SK-N-SH (cell line): ENCODE measurements around the gene DNAL4.

Source experiments
- ELF1 ChIP-seq: IDR thresholded peaks from 2 replicates; pipeline ENCODE4 v1.4.0; 2012
- FOXM1 ChIP-seq: IDR thresholded peaks from 2 replicates; pipeline ENCODE4 v1.4.0; 2012; ENCODE audit warnings: low read depth, mild to moderate bottlenecking
- MXI1 ChIP-seq: IDR thresholded peaks from 2 replicates; pipeline ENCODE4 v1.6.1; 2012; ENCODE audit warnings: mild to moderate bottlenecking, low read depth, low read length, improper control_type of control experiment
- TAF1 ChIP-seq: IDR thresholded peaks from 2 replicates; pipeline ENCODE4 v1.6.1; 2012; ENCODE audit warnings: low read depth, mild to moderate bottlenecking, low read length, moderate library complexity, borderline replicate concordance
- YY1 ChIP-seq: IDR thresholded peaks from 2 replicates; pipeline ENCODE4 v1.4.0; 2012; ENCODE audit warnings: low read depth, mild to moderate bottlenecking
- TF ChIP-seq, protein P1 (sequence below): fragments of 200-600 bp; sonication (generic); IDR thresholded peaks from 2 replicates; pipeline ENCODE4 v1.6.1; 2017; ENCODE audit warnings: antibody characterized with exemption, mild to moderate bottlenecking, moderate library complexity
- TF ChIP-seq, protein P2 (sequence below): IDR thresholded peaks from 2 replicates; pipeline ENCODE4 v1.4.0; 2012; ENCODE audit warnings: low read depth, borderline replicate concordance

DNA sequence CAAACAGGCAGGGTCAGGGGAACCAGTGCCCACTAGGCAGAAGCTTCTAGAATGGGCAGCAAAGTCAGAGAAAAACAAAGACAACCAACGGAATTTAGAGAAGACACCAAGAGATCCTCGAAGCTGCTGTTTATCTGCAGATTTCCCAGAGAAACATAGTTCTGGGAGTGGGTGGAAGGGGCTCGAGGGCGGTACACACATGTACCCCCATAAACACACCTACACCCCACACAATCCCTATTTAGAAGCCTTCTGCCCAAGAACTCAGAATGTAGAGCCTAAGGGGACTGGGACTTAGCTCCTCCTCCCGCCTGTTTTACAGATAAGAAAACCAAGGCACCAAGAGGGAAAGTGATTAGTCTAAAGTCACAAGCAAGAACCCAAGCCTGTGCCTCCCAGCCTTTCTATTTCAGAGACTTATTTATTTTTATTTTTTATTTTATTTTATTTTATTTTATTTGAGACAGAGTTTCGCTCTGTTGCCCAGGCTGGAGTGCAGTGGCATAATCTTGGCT lies 43.5 kb upstream of the DNAL4 start:
- TF ChIP-seq FOXM1 (no peak), YY1 (no peak), ELF1 (no peak), MXI1 (no peak), TAF1 (no peak)
- TF ChIP-seq, protein P1, sequence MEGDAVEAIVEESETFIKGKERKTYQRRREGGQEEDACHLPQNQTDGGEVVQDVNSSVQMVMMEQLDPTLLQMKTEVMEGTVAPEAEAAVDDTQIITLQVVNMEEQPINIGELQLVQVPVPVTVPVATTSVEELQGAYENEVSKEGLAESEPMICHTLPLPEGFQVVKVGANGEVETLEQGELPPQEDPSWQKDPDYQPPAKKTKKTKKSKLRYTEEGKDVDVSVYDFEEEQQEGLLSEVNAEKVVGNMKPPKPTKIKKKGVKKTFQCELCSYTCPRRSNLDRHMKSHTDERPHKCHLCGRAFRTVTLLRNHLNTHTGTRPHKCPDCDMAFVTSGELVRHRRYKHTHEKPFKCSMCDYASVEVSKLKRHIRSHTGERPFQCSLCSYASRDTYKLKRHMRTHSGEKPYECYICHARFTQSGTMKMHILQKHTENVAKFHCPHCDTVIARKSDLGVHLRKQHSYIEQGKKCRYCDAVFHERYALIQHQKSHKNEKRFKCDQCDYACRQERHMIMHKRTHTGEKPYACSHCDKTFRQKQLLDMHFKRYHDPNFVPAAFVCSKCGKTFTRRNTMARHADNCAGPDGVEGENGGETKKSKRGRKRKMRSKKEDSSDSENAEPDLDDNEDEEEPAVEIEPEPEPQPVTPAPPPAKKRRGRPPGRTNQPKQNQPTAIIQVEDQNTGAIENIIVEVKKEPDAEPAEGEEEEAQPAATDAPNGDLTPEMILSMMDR = no peak
- TF ChIP-seq, protein P2, sequence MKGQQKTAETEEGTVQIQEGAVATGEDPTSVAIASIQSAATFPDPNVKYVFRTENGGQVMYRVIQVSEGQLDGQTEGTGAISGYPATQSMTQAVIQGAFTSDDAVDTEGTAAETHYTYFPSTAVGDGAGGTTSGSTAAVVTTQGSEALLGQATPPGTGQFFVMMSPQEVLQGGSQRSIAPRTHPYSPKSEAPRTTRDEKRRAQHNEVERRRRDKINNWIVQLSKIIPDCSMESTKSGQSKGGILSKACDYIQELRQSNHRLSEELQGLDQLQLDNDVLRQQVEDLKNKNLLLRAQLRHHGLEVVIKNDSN = no peak
